GM21526 (cell line): ENCODE measurements around the gene TOPBP1.
"Not testable (repeated sequence)": the region's sequence is repeated elsewhere in the genome, so short reads cannot be mapped to it uniquely, and the experiment has no call there.

Source experiments
- ATAC-seq: cut with Tn5 transposase; IDR thresholded peaks from one replicate; pipeline ENCODE4 v1.9.1; 2021; ENCODE audit warnings: moderate library complexity; ENCODE audit not compliant: unreplicated experiment, low FRiP score

The TOPBP1 gene

DNA sequence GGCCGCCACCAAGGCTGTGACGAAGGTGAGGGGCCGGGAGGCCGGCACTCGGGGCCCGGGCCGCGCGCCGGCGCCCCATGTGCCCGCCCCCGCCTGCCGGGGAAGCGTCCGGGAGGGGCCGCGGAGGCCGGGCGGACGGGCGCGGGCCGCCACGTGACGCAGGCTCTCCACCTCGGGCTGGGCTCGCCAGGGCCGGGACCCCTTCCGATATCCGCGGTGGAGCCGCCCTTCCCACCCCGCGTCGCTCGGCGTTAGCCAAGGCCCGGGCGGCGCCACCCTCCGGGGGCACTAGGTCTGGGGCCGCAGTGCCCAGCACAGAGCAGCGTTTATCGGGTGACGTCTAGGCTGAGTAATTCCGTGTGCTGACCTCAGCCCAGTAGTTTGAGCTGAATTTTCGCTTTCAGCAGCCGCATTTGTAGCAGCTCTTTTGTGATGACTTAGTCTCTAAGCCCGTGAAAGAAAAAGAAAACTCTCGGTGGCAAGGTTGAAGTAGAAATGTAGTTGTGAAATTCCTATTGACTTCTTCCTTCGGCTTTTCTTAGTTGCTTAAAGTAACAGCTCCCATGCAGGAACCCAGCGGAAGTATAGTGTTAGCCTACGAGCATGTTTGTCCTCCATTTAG, 87.4 kb downstream of the TOPBP1 start:
- ATAC-seq: peak; percentile 29

DNA sequence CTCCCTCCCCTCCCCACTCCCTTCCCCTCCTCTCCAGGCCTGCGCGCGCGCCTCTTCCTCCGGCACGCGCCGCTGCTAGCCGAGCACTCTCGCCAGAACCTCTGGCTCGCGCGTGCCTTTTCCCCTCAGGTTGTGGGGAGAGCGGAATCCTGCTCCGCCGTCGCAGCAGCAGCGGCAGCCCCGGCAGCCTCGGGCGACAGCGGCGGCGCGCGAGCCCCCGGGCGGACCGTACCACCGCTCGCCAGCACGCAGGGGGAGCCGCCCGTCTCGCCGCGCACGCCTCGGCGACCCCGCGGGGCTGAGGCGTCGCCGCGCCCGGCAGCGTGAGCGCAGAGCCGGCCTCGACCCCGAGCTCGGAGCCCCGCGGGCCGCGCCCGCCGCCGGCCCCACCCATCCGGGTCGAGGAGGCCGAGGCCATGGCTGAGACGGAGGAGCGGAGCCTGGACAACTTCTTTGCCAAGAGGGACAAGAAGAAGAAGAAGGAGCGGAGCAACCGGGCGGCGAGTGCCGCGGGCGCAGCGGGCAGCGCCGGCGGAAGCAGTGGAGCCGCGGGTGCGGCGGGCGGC, 88.0 kb downstream of the TOPBP1 start, which contains the start of gene CDV3:
TSS of gene CDV3 (plus strand) at position 58 of the 566 bp plus-strand sequence. CDS start at position 417, 359 bp downstream.
- peak; percentile 14 for ATAC-seq

DNA sequence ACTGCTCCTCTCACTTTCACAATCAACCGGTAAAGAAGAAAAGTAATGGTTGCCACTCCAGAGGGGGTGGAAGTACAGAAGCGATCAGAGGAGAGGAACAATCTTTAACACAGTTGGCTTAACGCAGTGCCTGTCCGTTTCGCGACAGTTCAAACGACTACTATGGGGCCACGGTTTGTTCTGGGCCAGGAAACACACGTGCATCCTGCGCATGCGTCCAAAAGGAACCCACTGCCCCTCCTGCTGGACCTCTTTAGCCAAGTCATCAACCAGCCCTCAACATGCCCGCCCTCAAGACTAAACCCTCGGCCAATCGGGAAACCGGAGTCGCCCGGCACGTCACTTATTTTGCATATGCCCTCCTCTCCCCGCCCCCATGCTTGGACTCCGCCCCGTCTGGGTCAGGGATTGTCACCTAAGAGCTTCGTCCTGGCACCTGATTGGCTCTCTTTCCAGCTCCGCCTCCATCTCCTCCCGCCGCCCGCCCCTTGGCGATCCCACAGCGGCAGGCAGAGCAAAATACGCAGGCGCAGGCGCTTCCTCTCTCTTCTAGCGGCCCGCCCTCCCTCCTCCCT, 88.6 kb downstream of the TOPBP1 start:
- peak; percentile 68 for ATAC-seq

DNA sequence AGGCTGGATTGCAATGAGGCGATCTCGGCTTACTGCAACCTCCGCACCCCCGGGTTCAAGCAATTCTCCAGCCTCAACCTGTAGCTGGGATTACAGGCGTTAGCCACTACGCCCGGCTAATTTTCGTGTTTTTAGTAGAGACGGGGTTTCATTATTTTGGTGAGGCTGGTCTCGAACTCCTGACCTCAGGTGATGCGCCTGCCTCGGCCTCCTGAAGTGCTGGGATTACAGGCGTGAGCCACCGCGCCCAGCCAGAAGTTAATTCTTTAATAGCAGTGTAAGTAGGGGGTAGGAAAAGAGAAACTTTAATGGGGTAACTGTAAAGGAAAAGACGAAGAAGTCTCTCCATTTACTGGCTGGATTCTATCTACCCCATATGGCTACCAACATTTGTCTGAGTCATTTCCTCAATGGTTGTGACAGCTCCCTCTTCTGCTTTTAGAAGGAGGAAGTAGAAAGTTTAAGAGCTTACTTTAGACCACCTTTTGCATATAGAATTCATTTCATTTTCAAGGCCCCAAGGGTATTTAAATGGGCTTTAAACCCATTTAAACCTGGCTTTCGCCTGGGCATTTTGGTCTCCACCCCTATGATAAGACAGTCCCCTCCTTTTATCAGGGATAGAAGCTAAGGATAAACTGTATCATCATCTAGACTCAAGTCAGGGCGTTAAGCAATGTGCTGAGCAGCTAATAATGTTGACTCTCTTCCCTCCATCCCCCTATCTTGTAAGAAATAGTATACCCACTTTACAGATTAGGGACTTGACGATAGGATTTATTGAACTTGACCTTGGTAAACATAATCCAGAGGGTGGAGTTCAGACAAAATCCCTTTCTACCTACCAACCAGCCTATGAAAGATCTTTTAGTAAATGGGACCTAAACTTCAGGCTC, 89.3 kb downstream of the TOPBP1 start:
- no peak for ATAC-seq

DNA sequence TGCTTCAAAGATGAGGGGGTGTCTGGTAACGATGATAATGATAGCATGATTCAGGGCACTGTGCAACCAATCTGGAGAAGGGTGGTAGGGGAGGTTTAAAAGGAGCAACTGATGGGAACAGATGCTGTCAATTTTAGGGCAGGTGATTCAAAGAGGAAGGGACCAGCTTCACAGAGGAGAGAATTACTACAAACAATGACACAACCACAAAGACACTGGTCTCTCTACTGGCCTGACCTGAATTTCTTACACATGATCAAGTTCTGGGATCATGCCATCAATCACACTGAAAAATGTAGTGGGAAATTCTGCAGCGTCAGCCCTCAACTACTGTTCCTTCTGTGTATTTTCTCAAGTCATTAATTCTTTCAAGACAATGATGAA, 90.8 kb downstream of the TOPBP1 start:
- no peak for ATAC-seq

DNA sequence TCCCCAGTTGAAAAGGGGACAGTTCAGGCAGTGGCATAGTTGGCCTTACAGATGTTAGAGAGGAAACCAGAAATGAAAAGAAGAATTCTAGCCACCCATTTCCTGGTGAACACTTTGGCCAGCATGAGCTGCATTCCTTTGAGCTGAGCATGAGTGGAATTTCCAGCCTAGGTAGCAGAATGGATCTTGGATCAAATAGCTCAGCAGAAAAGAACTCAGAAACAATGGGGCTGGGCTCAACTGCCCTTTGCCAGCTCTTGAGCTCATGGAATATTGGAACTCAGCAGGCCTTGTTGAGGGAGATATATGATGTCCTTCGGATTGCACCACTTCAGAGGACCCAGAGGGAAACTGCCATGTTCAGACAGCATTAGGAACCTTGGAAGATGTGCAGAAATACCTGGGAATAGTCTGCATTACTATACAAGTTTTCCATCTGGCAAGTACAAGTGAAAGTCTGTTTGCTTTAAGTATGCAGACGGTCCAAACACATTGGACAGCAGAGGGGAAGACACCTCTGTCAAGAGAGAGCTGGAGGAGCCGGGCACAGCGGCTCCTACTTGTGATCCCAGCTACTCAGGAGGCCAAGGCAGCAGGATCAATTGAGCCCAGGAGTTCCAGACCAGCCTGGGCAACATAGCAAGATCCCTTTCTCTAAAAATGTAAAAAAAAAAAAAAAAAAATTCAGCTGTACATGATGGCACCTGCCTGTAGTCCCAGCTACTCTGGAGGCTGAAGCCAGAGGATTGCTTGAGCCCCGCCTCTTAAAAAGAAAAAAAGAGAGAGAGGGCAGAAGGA, 91.4 kb downstream of the TOPBP1 start:
- ATAC-seq: no peak

DNA sequence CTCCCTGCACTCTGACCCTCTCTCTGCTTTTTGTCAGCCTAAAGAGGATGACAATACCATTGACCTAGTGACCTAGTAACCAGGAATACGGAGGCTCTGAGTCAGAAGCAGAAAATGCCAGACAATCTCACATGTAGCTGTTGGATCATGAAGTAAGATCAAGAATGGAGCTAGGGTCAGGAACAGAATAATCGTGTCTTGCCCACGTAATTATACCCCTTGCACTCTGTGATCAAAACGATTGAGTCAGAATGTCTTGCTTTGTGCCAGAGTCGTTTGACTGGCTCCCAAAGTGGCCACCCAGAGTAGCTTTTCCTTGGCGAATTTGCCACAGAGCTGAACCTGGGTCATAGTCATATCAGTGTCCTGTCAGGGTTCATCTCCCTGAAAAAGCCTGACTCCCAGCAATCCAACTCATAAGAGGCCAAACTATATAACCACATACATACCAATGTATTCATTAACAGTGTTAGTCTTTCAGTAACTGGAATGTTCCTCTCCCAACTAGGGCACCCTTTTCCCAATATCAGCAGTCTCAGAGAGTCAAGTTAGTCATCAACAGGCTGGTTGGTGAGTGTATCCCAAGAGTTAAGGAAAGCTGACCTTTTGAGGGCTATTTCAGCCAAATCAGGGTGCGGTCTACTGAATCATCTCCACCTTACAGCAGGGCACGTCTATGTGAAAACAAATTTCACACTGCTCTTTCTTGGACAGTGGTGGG, 93.3 kb downstream of the TOPBP1 start:
- ATAC-seq: no peak

DNA sequence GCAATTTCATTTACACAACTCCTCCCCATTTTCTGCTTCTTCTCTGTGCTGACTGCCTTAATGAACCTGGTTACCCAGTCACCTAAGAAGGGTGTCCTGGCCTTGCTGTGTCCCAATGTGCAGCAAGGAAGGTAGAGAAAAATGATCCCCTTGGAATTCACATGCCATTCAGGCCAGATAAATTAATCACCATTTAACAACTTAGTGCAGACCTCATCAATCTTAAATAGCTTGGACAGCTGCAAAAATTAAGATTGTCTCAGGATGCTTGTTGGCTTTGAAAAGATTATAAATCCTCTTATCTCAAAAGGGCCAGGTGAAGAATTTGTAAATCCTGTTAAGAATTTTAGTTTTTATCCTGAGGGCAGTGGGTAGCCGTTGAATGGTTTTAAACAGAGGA, 97.9 kb downstream of the TOPBP1 start:
- no peak for ATAC-seq

DNA sequence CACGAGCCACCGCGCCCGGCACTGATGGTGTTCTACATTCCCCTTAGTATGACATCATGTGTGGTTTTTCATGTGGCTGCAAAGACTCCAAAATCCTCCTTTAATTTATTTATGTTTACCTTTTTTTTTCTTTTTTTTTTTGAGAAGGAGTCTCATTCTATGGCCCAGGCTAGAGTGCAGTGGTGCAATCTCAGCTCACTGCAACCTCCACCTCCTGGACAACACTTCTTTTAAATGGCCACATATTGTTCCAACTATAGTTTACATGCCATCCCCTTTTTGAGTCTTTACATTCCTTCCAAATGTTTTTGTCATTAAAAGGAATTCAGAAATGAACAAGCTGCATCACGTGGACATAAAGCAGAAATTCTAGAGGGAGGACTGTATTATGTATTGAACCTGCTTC, 98.6 kb downstream of the TOPBP1 start:
- ATAC-seq: no peak

DNA sequence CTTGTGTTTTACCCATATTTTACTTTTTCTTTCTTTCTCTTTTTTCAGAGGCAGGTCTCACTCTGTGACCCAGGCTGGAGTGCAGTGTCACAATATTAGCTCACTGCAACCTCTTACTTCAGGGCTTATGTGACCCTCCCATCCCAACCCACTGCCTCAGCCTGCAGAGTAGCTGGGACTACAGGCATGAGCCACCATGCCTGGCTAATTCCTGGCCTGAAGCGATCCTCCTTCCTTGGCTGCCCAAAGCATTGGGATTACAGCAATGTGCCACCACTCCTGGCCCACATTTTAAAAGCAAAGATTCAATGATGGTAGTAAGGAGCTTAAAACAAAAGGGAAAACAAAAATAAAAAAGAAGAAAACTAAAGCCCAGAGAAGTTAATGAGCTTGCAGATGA, 99.4 kb downstream of the TOPBP1 start:
- ATAC-seq: no peak

DNA sequence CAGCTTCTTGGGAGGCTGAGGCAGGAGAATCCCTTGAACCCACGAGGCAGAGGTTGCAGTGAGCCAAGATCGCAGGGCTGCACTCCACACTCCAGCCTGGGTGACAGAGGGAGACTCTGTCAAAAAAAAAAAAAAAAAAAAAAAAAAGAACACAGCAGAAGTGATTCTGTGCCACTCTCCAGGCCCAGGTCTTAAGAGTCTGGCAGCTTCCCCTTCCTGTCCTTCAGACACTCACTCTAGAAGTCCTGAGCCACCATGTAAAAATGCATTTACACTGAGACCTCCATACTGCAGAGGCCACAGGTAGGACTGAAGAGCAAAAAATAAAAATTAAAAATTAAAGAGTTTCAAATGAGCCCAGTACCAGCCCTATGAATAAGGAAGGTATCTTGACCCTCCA, 100.1 kb downstream of the TOPBP1 start:
- ATAC-seq: no peak

DNA sequence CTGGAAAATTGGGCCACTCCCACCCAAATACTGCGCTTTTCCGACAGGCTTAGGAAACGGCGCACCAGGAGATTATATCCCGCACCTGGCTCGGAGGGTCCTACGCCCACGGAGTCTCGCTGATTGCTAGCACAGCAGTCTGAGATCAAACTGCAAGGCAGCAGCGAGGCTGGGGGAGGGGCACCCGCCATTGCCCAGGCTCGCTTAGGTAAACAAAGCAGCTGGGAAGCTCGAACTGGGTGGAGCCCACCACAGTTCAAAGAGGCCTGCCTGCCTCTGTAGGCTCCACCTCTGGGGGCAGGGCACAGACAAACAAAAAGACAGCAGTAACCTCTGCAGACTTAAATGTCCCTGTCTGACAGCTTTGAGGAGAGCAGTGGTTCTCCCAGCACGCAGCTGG, 110.2 kb downstream of the TOPBP1 start:
- ATAC-seq: not testable (repeated sequence)
